T-helper 1 cell treated with Interleukin-12 subunit alpha and Interleukin-12 subunit beta and Interleukin-4 antibody, amounts not matched to agents 30 μg/mL and 1 μg/mL, for 36 hours (primary cell): ENCODE data around the gene CBLC.

Experiments used
- H3K27ac Mint-ChIP-seq: one replicate; pipeline ENCODE4 v1.8.0; 2021; ENCODE audit warnings: mild to moderate bottlenecking, mixed read lengths
- H3K27me3 Mint-ChIP-seq: one replicate; pipeline ENCODE4 v1.8.0; 2021; ENCODE audit warnings: low read depth, mixed read lengths
- H3K36me3 Mint-ChIP-seq: one replicate; pipeline ENCODE4 v1.8.0; 2021; ENCODE audit warnings: low read depth, mixed read lengths
- H3K4me1 Mint-ChIP-seq: one replicate; pipeline ENCODE4 v1.8.0; 2021; ENCODE audit warnings: low read depth, mixed read lengths
- H3K4me3 Mint-ChIP-seq: one replicate; pipeline ENCODE4 v1.8.0; 2021; ENCODE audit warnings: mild to moderate bottlenecking, moderate library complexity, mixed read lengths
- H3K9me3 Mint-ChIP-seq: one replicate; pipeline ENCODE4 v1.8.0; 2021; ENCODE audit warnings: mixed read lengths

Gene CBLC

GRCh38 chr19:44848812-44849447, 71.2 kb downstream of the CBLC start:
- H3K27ac Mint-ChIP-seq: no peak overlapping the region
- peak overlapping the region; percentile 52 for H3K4me3 Mint-ChIP-seq

More at GRCh38 chr19:44848812-44849447, 71.2 kb downstream of the CBLC start:
- peaks cover 47% of the 10 kb centered on the region for H3K27me3 Mint-ChIP-seq
- H3K9me3 Mint-ChIP-seq: no peaks in the 10 kb centered on the region
- no peaks in the 10 kb centered on the region for H3K36me3 Mint-ChIP-seq
- peaks cover 15% of the 10 kb centered on the region for H3K4me1 Mint-ChIP-seq
